SK-N-SH (cell line): Measurements from ENCODE around the gene GPR63. TPM values are rescaled to one million over a fixed set of nuclear protein-coding genes. Genes with fewer than 3 reads are reported as not detected.

ENCODE experiments used
- CTCF ChIA-PET: fragments of 300-600, 350-600 bp; formaldehyde crosslinking; extraction: SDS; loops from one replicate; lab custom pipeline; 2021; lab: Yijun Ruan, JAX
- POLR2A ChIA-PET: fragments of 350-600 bp; sonication (Branson Sonifier 250); formaldehyde crosslinking; extraction: SDS; loops from one replicate; lab custom pipeline; 2020; ENCODE audit warnings: antibody characterized with exemption, inconsistent platforms; lab: Yijun Ruan, JAX
- DNase-seq: peaks from one replicate; pipeline ENCODE4 v3.0.0; 2012
- H2AFZ ChIP-seq: fragments of 200-600 bp; sonication (generic); 2 replicates; pipeline ENCODE4 v1.8.1; 2016; ENCODE audit warnings: antibody characterized with exemption, mild to moderate bottlenecking, low read depth
- H3F3A ChIP-seq: fragments of 200-600 bp; sonication (generic); replicated peaks from 2 replicates; pipeline ENCODE3; 2016; ENCODE audit warnings: antibody characterized with exemption, mild to moderate bottlenecking; ENCODE audit not compliant: insufficient read depth
- H3K27ac ChIP-seq, 2 experiments: fragments of 200-500 bp in 1 of 2; fragments of 200-600 bp in 1 of 2; sonication (Bioruptor generic) in 1 of 2; sonication (generic), shearing (Covaris generic) in 1 of 2; 2 replicates each; pipeline versions ENCODE4 v1.5.1 to v1.6.1; 2014 to 2016; ENCODE audit warnings: low read depth in 2 of 2, inconsistent platforms in 1 of 2, low read length in 1 of 2, mild to moderate bottlenecking in 1 of 2, mixed read lengths in 1 of 2
- H3K27me3 ChIP-seq: fragments of 200-600 bp; sonication (generic), shearing (Covaris generic); 2 replicates; pipeline ENCODE4 v1.6.1; 2016; ENCODE audit warnings: mixed run types; ENCODE audit not compliant: insufficient read depth
- H3K36me3 ChIP-seq, 2 experiments: fragments of 200-500 bp in 1 of 2; fragments of 200-600 bp in 1 of 2; sonication (Bioruptor generic) in 1 of 2; sonication (generic) in 1 of 2; replicated peaks in 1 of 2; 2 replicates each; pipeline versions ENCODE3 to v1.5.1; 2014 to 2016; ENCODE audit warnings: low read length in 1 of 2, mild to moderate bottlenecking in 1 of 2; ENCODE audit not compliant: insufficient read depth in 2 of 2, control insufficient read depth in 1 of 2
- H3K4me1 ChIP-seq, 2 experiments: fragments of 200-500 bp in 1 of 2; fragments of 200-600 bp in 1 of 2; sonication (Bioruptor generic) in 1 of 2; sonication (generic), shearing (Covaris generic) in 1 of 2; 2 replicates each; pipeline versions ENCODE4 v1.5.1 to v1.6.1; 2014 to 2016; ENCODE audit warnings: low read depth in 1 of 2, low read length in 1 of 2, mixed run types in 1 of 2; ENCODE audit not compliant: insufficient read depth in 2 of 2, control insufficient read depth in 1 of 2
- H3K4me2 ChIP-seq: fragments of 200-600 bp; sonication (generic), shearing (Covaris generic); 2 replicates; pipeline ENCODE4 v1.6.1; 2017; ENCODE audit warnings: mixed run types
- H3K4me3 ChIP-seq, 2 experiments: fragments of 200-500 bp in 1 of 2; fragments of 200-600 bp in 1 of 2; sonication (Bioruptor generic) in 1 of 2; sonication (generic), shearing (Covaris generic) in 1 of 2; 2 replicates each; pipeline versions ENCODE4 v1.5.1 to v1.8.1; 2014 to 2016; ENCODE audit warnings: low read depth in 2 of 2, inconsistent platforms in 1 of 2, low read length in 1 of 2, mild to moderate bottlenecking in 1 of 2, mixed read lengths in 1 of 2, moderate library complexity in 1 of 2
- H3K79me2 ChIP-seq: fragments of 200-600 bp; sonication (generic); 2 replicates; pipeline ENCODE4 v1.8.1; 2017; ENCODE audit warnings: mild to moderate bottlenecking; ENCODE audit not compliant: insufficient read depth
- H3K9ac ChIP-seq: fragments of 200-600 bp; sonication (generic); 2 replicates; pipeline ENCODE4 v1.6.1; 2017; ENCODE audit warnings: mixed run types
- H3K9me2 ChIP-seq: fragments of 200-600 bp; sonication (generic); 2 replicates; pipeline ENCODE4 v1.6.1; 2017; ENCODE audit warnings: mixed run types
- H3K9me3 ChIP-seq: fragments of 200-600 bp; sonication (generic); 2 replicates; pipeline ENCODE4 v1.6.1; 2017; ENCODE audit warnings: mixed run types, mild to moderate bottlenecking, moderate library complexity
- H4K20me1 ChIP-seq: fragments of 200-600 bp; sonication (generic); 2 replicates; pipeline ENCODE4 v1.6.1; 2017; ENCODE audit warnings: mild to moderate bottlenecking, mixed run types; ENCODE audit not compliant: insufficient read depth
- ELF1 ChIP-seq: IDR thresholded peaks from 2 replicates; pipeline ENCODE4 v1.4.0; 2012
- EP300 ChIP-seq, 2 experiments: IDR thresholded peaks; 2 replicates each; pipeline versions ENCODE4 v1.4.0 to v1.6.1; 2012; ENCODE audit warnings: borderline replicate concordance in 1 of 2, low read depth in 1 of 2, low read length in 1 of 2
- EZH2phosphoT487 ChIP-seq: fragments of 200-600 bp; sonication (generic); IDR thresholded peaks from 2 replicates; pipeline ENCODE4 v1.6.1; 2017; ENCODE audit warnings: low read depth, mixed run types, mild to moderate bottlenecking, antibody characterized with exemption, moderate library complexity, borderline replicate concordance
- GATA2 ChIP-seq: sonication (generic); formaldehyde crosslinking; IDR thresholded peaks from 2 replicates; pipeline ENCODE4 v1.5.0; 2020; ENCODE audit warnings: mild to moderate bottlenecking, missing genetic modification reagents
- IRF3 ChIP-seq: fragments of 150-350 bp; IDR thresholded peaks from 2 replicates; pipeline ENCODE4 v1.6.1; 2016; ENCODE audit warnings: mild to moderate bottlenecking, low read depth, low read length
- MXI1 ChIP-seq: IDR thresholded peaks from 2 replicates; pipeline ENCODE4 v1.6.1; 2012; ENCODE audit warnings: mild to moderate bottlenecking, low read depth, low read length, improper control_type of control experiment
- NFIC ChIP-seq: IDR thresholded peaks from 2 replicates; pipeline ENCODE4 v1.4.0; 2012; ENCODE audit warnings: borderline replicate concordance
- NRF1 ChIP-seq: IDR thresholded peaks from 2 replicates; pipeline ENCODE4 v1.6.1; 2012; ENCODE audit warnings: low read depth, mild to moderate bottlenecking, low read length
- POLR2AphosphoS5 ChIP-seq: IDR thresholded peaks from 2 replicates; pipeline ENCODE4 v1.6.1; 2012; ENCODE audit warnings: low read depth, low read length
- RAD21 ChIP-seq: IDR thresholded peaks from 2 replicates; pipeline ENCODE4 v1.6.1; 2012; ENCODE audit warnings: mild to moderate bottlenecking, low read length
- SIN3A ChIP-seq: IDR thresholded peaks from 2 replicates; pipeline ENCODE4 v1.6.1; 2012; ENCODE audit warnings: low read depth, mild to moderate bottlenecking, low read length, moderate library complexity, borderline replicate concordance
- SMC3 ChIP-seq: IDR thresholded peaks from 2 replicates; pipeline ENCODE4 v1.6.1; 2012; ENCODE audit warnings: low read depth, low read length, improper control_type of control experiment
- YY1 ChIP-seq: IDR thresholded peaks from 2 replicates; pipeline ENCODE4 v1.4.0; 2012; ENCODE audit warnings: low read depth, mild to moderate bottlenecking
- WGBS: methylation state at CpG from one replicate; pipeline ENCODE4 v1.1.6; 2017; ENCODE audit warnings: low lambda C conversion rate; 5-methylcytosine and 5-hydroxymethylcytosine counted together
- polyA plus RNA-seq, 3 experiments: library from polyadenylated mRNA; depleted of rRNA; stranded (reverse); fragments of >200 nt; gene quantifications; 2 replicates each; pipeline ENCODE4 v1.2.3, GENCODE V29; 2012
- TF ChIP-seq, protein P1 (sequence below): IDR thresholded peaks from 2 replicates; pipeline ENCODE4 v1.6.1; 2012; ENCODE audit warnings: mild to moderate bottlenecking, low read depth, low read length, moderate library complexity
- TF ChIP-seq, protein P2 (sequence below): fragments of 150-350 bp; IDR thresholded peaks from 2 replicates; pipeline ENCODE4 v1.6.1; 2017; ENCODE audit warnings: antibody characterized with exemption, low read length, low read depth, borderline replicate concordance
- TF ChIP-seq, protein P3 (sequence below): IDR thresholded peaks from 2 replicates; pipeline ENCODE4 v1.4.0; 2012; ENCODE audit warnings: low read depth

Gene GPR63
- polyA plus RNA-seq, 1 of the 3 experiments (the other 2 are of a cell fraction), result 0.53 TPM

DNA sequence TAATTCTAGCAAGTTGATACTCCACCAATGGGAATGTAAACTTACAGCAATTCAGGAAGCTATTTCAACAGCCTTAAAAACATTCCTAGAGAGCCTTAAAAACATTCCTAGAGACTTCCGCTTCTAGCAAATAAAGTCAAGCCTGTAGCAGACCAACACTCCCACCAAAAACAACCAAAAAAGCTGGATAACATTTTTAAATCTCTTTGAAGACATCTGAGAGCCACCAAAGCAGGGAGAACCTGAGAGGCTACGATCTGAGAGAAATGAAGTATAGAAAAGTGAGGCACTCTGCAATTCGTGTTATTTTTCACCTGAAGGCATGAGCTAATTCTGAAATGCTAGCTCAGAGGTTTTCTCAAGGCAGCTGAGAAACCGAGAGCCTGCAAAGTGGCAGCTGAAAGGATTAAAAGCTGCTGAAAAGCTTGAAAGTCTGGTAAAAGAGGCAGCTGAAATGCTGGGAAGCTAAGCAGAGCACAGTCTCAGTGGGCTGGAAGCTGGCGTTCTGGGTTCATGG lies 20.9 kb downstream of the GPR63 start:
- no peaks in the 10 kb centered on the region for H3K9me3 ChIP-seq
- TF ChIP-seq, protein P1, sequence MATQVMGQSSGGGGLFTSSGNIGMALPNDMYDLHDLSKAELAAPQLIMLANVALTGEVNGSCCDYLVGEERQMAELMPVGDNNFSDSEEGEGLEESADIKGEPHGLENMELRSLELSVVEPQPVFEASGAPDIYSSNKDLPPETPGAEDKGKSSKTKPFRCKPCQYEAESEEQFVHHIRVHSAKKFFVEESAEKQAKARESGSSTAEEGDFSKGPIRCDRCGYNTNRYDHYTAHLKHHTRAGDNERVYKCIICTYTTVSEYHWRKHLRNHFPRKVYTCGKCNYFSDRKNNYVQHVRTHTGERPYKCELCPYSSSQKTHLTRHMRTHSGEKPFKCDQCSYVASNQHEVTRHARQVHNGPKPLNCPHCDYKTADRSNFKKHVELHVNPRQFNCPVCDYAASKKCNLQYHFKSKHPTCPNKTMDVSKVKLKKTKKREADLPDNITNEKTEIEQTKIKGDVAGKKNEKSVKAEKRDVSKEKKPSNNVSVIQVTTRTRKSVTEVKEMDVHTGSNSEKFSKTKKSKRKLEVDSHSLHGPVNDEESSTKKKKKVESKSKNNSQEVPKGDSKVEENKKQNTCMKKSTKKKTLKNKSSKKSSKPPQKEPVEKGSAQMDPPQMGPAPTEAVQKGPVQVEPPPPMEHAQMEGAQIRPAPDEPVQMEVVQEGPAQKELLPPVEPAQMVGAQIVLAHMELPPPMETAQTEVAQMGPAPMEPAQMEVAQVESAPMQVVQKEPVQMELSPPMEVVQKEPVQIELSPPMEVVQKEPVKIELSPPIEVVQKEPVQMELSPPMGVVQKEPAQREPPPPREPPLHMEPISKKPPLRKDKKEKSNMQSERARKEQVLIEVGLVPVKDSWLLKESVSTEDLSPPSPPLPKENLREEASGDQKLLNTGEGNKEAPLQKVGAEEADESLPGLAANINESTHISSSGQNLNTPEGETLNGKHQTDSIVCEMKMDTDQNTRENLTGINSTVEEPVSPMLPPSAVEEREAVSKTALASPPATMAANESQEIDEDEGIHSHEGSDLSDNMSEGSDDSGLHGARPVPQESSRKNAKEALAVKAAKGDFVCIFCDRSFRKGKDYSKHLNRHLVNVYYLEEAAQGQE, result no peak
- TF ChIP-seq EZH2phosphoT487 (no peak), IRF3 (no peak), NFIC (no peak), MXI1 (no peak), NRF1 (no peak), EP300 (IDR thresholded peaks at IDR 0.05; ENCODE audit: borderline replicate concordance in 1 of 2, low read depth in 1 of 2, low read length in 1 of 2) (no peak), ELF1 (no peak)
- TF ChIP-seq, protein P2, sequence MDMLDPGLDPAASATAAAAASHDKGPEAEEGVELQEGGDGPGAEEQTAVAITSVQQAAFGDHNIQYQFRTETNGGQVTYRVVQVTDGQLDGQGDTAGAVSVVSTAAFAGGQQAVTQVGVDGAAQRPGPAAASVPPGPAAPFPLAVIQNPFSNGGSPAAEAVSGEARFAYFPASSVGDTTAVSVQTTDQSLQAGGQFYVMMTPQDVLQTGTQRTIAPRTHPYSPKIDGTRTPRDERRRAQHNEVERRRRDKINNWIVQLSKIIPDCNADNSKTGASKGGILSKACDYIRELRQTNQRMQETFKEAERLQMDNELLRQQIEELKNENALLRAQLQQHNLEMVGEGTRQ, result no peak
- TF ChIP-seq, all 33 proteins: peak for 0
- Histone ChIP-seq H3K4me2 (no peak overlapping the region), H3K36me3 (no peaks in the 10 kb centered on the region), H3K27ac (no peak overlapping the region), H3K79me2 (no peaks in the 10 kb centered on the region), H4K20me1 (no peaks in the 10 kb centered on the region), H3K9me2 (no peaks in the 10 kb centered on the region), H3K9ac (no peak overlapping the region), H2AFZ (no peak overlapping the region), H3F3A (peaks cover 3% of the 10 kb centered on the region), H3K4me1 (no peaks in the 10 kb centered on the region; a peak in 2 of 4 replicates), H3K27me3 (no peaks in the 10 kb centered on the region), H3K4me3 (no peak overlapping the region)
- WGBS, result 86% methylated on average over 5 of the region's 5 CpGs
- DNase-seq, result no peak
- ChIA-PET CTCF (interaction anchor here (1.1 kb wide), 1 partner anchor 9 kb away, joined by 3 read pairs; no protein-coding TSS in a partner anchor), POLR2A (no interaction called here)

GRCh38 chr6:96814625-96815024 lies 22.7 kb downstream of the GPR63 start:
- ChIA-PET CTCF (interaction anchor here (0.7 kb wide), 1 partner anchor 8 kb away, joined by 3 read pairs; no protein-coding TSS in a partner anchor), POLR2A (no interaction called here)
- H3K9ac ChIP-seq, result no peak overlapping the region
- H3F3A ChIP-seq, result peaks cover 3% of the 10 kb centered on the region
- no peaks in the 10 kb centered on the region for H3K36me3 ChIP-seq
- 95% methylated on average over 1 of the region's 1 CpG for WGBS
- H3K27me3 ChIP-seq, result no peaks in the 10 kb centered on the region
- H3K4me2 ChIP-seq, result no peak overlapping the region
- H2AFZ ChIP-seq, result no peak overlapping the region
- no peaks in the 10 kb centered on the region for H3K79me2 ChIP-seq
- no peak for DNase-seq
- no peaks in the 10 kb centered on the region for H3K9me3 ChIP-seq
- H3K9me2 ChIP-seq, result no peaks in the 10 kb centered on the region
- no peaks in the 10 kb centered on the region; a peak in 2 of 4 replicates for H3K4me1 ChIP-seq
- no peak overlapping the region for H3K27ac ChIP-seq
- H3K4me3 ChIP-seq, result no peak overlapping the region
- H4K20me1 ChIP-seq, result no peaks in the 10 kb centered on the region
- TF ChIP-seq EP300 (IDR thresholded peaks at IDR 0.05; ENCODE audit: borderline replicate concordance in 1 of 2, low read depth in 1 of 2, low read length in 1 of 2) (no peak), NFIC (no peak), RAD21 (no peak), POLR2AphosphoS5 (no peak), SIN3A (no peak), SMC3 (no peak), YY1 (no peak), GATA2 (CRISPR knock-in tag) (no peak), EZH2phosphoT487 (no peak)
- TF ChIP-seq, protein P3, sequence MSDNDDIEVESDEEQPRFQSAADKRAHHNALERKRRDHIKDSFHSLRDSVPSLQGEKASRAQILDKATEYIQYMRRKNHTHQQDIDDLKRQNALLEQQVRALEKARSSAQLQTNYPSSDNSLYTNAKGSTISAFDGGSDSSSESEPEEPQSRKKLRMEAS, result no peak
- TF ChIP-seq, protein P1, result no peak
